HG03439 (cell line): ENCODE data around the gene UBE4B.
A peak's percentile ranks its signal among the peaks of the same experiment; 100 is the strongest.

ENCODE experiments used
- ATAC-seq: cut with Tn5 transposase; IDR thresholded peaks from one replicate; pipeline ENCODE4 v1.9.1; 2021; ENCODE audit warnings: mild to moderate bottlenecking, moderate library complexity; ENCODE audit not compliant: unreplicated experiment

UBE4B gene

GRCh38 chr1:10033359-10033845 is 644 bp downstream of the UBE4B start:
- peak; percentile 5 for ATAC-seq

GRCh38 chr1:10042746-10043145 is 10.0 kb downstream of the UBE4B start:
- no peak for ATAC-seq

- no peak for ATAC-seq
These were observed 13.0 kb downstream of the UBE4B start for GRCh38 chr1:10045480-10046355.

GRCh38 chr1:10046356-10047085 is 13.8 kb downstream of the UBE4B start:
- ATAC-seq = no peak

- ATAC-seq = no peak
These were observed 15.8 kb downstream of the UBE4B start for GRCh38 chr1:10048601-10049000.

- no peak for ATAC-seq
These were observed 17.9 kb downstream of the UBE4B start for GRCh38 chr1:10050611-10051010.

GRCh38 chr1:10051656-10052055 is 18.9 kb downstream of the UBE4B start:
- no peak for ATAC-seq

GRCh38 chr1:10052347-10052746 is 19.6 kb downstream of the UBE4B start:
- no peak for ATAC-seq

- ATAC-seq = no peak
These were observed 21.7 kb downstream of the UBE4B start for GRCh38 chr1:10054465-10054864.

GRCh38 chr1:10056599-10056987 is 23.8 kb downstream of the UBE4B start:
- no peak for ATAC-seq

- no peak for ATAC-seq
These were observed 24.6 kb downstream of the UBE4B start for GRCh38 chr1:10057343-10057742.

- no peak for ATAC-seq
These were observed 25.0 kb downstream of the UBE4B start for GRCh38 chr1:10057796-10058195.

GRCh38 chr1:10059342-10059718 is 26.6 kb downstream of the UBE4B start:
- no peak for ATAC-seq

- ATAC-seq = no peak
These were observed 27.7 kb downstream of the UBE4B start for GRCh38 chr1:10060311-10061100.

GRCh38 chr1:10061276-10061675 is 28.5 kb downstream of the UBE4B start:
- no peak for ATAC-seq

- no peak for ATAC-seq
These were observed 31.1 kb downstream of the UBE4B start for GRCh38 chr1:10063878-10064277.

GRCh38 chr1:10064416-10065343 is 31.9 kb downstream of the UBE4B start:
- ATAC-seq = no peak

GRCh38 chr1:10065344-10065685 is 32.6 kb downstream of the UBE4B start:
- no peak for ATAC-seq

- ATAC-seq = no peak
These were observed 33.0 kb downstream of the UBE4B start for GRCh38 chr1:10065760-10066159.

- no peak for ATAC-seq
These were observed 36.0 kb downstream of the UBE4B start for GRCh38 chr1:10068605-10069294.
